ENCODE results near the gene TEAD3. TPM values are rescaled to one million over a fixed set of nuclear protein-coding genes. Genes with fewer than 3 reads are reported as not detected.

Gene TEAD3
- total RNA-seq, 1 experiment from 2014 or later: 10.7 TPM

DNA sequence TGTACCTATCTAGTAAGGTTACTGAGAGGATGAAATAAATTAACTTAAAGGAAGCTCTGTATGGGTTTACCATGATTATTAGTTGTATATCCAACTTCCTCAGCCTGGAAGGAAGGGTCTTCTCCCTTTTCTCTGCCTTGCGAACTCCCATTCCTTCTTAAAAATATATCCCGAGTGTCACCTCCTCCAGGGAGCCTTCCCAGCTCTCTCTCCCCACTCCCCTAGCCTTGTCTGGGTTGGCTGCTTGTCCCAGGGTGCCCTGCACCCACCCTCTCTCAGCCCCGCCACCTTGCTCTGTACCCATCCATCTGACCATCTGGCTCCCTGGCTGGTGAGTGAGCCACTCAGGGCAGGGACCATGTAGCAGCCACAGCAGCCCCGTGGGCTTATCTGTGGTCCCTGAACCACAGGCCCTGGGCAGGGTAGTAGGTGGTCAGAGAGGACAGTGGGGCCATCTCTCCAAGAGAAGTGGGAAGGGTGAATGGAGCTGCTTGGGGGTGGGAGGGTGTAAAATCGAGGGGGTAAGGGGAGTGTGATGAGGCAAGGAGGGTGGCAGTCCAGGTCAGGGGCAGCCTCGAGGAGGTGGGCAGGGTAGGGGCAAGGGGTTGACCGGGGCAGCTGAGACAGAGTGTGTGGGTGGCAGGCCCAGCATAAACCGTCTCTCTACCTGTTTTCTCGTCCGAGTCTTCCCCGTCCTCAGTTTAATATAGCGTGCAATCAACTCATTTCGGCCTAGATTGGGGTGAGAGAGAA, 12.8 kb downstream of the TEAD3 start:
- DNase-seq (ENCODE audit: low read depth, low spot score): no peak
- no peak overlapping the region for H3K27ac ChIP-seq (ENCODE audit: low read length)
- H3K36me3 ChIP-seq (ENCODE audit: control insufficient read depth, insufficient read depth, low read length): no peaks in the 10 kb centered on the region
- ATAC-seq: no peak
- ChIA-PET POLR2A (interaction anchor here (0.6 kb wide), 1 partner anchor 121 kb away, joined by 3 read pairs; no protein-coding TSS in a partner anchor), CTCF (no interaction called here)
- peaks cover 17% of the 10 kb centered on the region for H3K4me1 ChIP-seq (ENCODE audit: control insufficient read depth, insufficient read depth, low read length)
- H3K9me3 ChIP-seq (ENCODE audit: control insufficient read depth, insufficient read depth, low read depth, low read length): no peaks in the 10 kb centered on the region
- intact Hi-C loops (cut with micrococcal nuclease; ENCODE audit: unreplicated experiment) (no loop called here), in situ Hi-C loops (cut with HindIII; ENCODE audit: low pct_unique_long_range_greater_than_20kb, low sequenced_read_pairs) (no loop called here)
- TF ChIP-seq POLR2AphosphoS5 (IDR thresholded peaks at IDR 0.05; ENCODE audit: low read depth, low read length) (no peak), SIN3A (IDR thresholded peaks at IDR 0.05; ENCODE audit: borderline replicate concordance, insufficient read depth, low read depth, low read length) (no peak), TCF7L2 (IDR thresholded peaks at IDR 0.05; ENCODE audit: low read depth, low read length) (no peak)
- TF ChIP-seq, protein P1, sequence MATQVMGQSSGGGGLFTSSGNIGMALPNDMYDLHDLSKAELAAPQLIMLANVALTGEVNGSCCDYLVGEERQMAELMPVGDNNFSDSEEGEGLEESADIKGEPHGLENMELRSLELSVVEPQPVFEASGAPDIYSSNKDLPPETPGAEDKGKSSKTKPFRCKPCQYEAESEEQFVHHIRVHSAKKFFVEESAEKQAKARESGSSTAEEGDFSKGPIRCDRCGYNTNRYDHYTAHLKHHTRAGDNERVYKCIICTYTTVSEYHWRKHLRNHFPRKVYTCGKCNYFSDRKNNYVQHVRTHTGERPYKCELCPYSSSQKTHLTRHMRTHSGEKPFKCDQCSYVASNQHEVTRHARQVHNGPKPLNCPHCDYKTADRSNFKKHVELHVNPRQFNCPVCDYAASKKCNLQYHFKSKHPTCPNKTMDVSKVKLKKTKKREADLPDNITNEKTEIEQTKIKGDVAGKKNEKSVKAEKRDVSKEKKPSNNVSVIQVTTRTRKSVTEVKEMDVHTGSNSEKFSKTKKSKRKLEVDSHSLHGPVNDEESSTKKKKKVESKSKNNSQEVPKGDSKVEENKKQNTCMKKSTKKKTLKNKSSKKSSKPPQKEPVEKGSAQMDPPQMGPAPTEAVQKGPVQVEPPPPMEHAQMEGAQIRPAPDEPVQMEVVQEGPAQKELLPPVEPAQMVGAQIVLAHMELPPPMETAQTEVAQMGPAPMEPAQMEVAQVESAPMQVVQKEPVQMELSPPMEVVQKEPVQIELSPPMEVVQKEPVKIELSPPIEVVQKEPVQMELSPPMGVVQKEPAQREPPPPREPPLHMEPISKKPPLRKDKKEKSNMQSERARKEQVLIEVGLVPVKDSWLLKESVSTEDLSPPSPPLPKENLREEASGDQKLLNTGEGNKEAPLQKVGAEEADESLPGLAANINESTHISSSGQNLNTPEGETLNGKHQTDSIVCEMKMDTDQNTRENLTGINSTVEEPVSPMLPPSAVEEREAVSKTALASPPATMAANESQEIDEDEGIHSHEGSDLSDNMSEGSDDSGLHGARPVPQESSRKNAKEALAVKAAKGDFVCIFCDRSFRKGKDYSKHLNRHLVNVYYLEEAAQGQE (IDR thresholded peaks at IDR 0.05; ENCODE audit: insufficient read depth in 1 of 2, low read depth in 2 of 2, low read length in 1 of 2): no peak
- no peaks in the 10 kb centered on the region for H3K27me3 ChIP-seq (ENCODE audit: control insufficient read depth, insufficient read depth, low read length)
- H3K4me3 ChIP-seq (ENCODE audit: low read depth in 2 of 2, low read length in 2 of 2): no peak overlapping the region
- no TSS peak for BruUV-seq (replicated peaks)

DNA sequence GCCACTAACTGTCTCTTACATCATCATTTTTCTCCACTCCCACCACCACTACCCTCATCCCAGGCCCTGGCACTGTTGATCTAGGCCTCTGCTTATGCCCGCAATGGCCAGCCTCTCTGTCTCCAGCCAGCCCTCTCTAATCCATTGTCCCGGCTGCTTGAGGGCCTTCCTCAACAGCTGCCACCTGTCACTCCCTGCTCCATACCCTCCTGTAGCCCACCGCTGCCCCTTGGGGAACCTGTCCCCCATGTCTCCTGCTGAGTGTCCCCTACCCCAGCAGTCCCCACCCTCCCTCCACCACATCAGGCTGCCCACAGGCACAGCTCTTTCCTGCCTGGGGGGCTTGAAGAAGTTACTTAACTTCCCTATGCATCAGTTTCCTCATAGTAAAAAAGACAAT, 13.4 kb downstream of the TEAD3 start:
- POLR2A ChIA-PET: interaction anchor here (0.6 kb wide), 1 partner anchor 122 kb away, joined by 3 read pairs; no protein-coding TSS in a partner anchor
- H3K9me3 ChIP-seq (ENCODE audit: control insufficient read depth, insufficient read depth, low read depth, low read length): no peaks in the 10 kb centered on the region

More for the DNA sequence above, 13.4 kb downstream of the TEAD3 start:
- BruUV-seq (replicated peaks): no TSS peak
- H3K36me3 ChIP-seq (ENCODE audit: control insufficient read depth, insufficient read depth, low read length): no peaks in the 10 kb centered on the region
- TF ChIP-seq POLR2AphosphoS5 (IDR thresholded peaks at IDR 0.05; ENCODE audit: low read depth, low read length): no peak
- TF ChIP-seq TCF7L2 (IDR thresholded peaks at IDR 0.05; ENCODE audit: low read depth, low read length): no peak
- TF ChIP-seq, protein P1 (IDR thresholded peaks at IDR 0.05; ENCODE audit: insufficient read depth in 1 of 2, low read depth in 2 of 2, low read length in 1 of 2): no peak
- TF ChIP-seq SIN3A (IDR thresholded peaks at IDR 0.05; ENCODE audit: borderline replicate concordance, insufficient read depth, low read depth, low read length): no peak
- TF ChIP-seq CTCF (IDR thresholded peaks at IDR 0.05): no peak
- in situ Hi-C loops (cut with HindIII; ENCODE audit: low pct_unique_long_range_greater_than_20kb, low sequenced_read_pairs): no loop called here
- peaks cover 15% of the 10 kb centered on the region for H3K4me1 ChIP-seq (ENCODE audit: control insufficient read depth, insufficient read depth, low read length)
- no peak overlapping the region for H3K4me3 ChIP-seq (ENCODE audit: low read depth in 2 of 2, low read length in 2 of 2)
- H3K27ac ChIP-seq (ENCODE audit: low read length): no peak overlapping the region
- CTCF ChIA-PET: no interaction called here
- intact Hi-C loops (cut with micrococcal nuclease; ENCODE audit: unreplicated experiment): no loop called here
- no peaks in the 10 kb centered on the region for H3K27me3 ChIP-seq (ENCODE audit: control insufficient read depth, insufficient read depth, low read length)
- ATAC-seq: no peak
- DNase-seq (ENCODE audit: low read depth, low spot score): no peak
